ENCODE results near the gene CAMK1D.
"Not testable (repeated sequence)": the region's sequence is repeated elsewhere in the genome, so short reads cannot be mapped to it uniquely, and the experiment has no call there.

The CAMK1D gene

GRCh38 chr10:12699258-12699700 is 349.9 kb downstream of the CAMK1D start:
- DNase-seq (ENCODE audit: low read depth in 2 of 2) = no peak

GRCh38 chr10:12699781-12700556 is 350.6 kb downstream of the CAMK1D start:
- no peak for DNase-seq (ENCODE audit: low read depth in 2 of 2)

GRCh38 chr10:12700557-12700874 is 351.2 kb downstream of the CAMK1D start:
- no peak for DNase-seq (ENCODE audit: low read depth in 2 of 2)

- DNase-seq (ENCODE audit: low read depth in 2 of 2) = no peak
Measured at GRCh38 chr10:12701696-12702095, 352.3 kb downstream of the CAMK1D start.

- DNase-seq (ENCODE audit: low read depth in 2 of 2) = no peak
Measured at GRCh38 chr10:12702215-12702770, 352.9 kb downstream of the CAMK1D start.

- DNase-seq (ENCODE audit: low read depth in 2 of 2) = no peak
Measured at GRCh38 chr10:12703126-12703525, 353.8 kb downstream of the CAMK1D start.

- DNase-seq (ENCODE audit: low read depth in 2 of 2) = no peak
Measured at GRCh38 chr10:12703813-12704212, 354.5 kb downstream of the CAMK1D start.

GRCh38 chr10:12704488-12704887 is 355.1 kb downstream of the CAMK1D start:
- DNase-seq (ENCODE audit: low read depth in 2 of 2) = no peak

- DNase-seq (ENCODE audit: low read depth in 2 of 2) = no peak
Measured at GRCh38 chr10:12705943-12706342, 356.6 kb downstream of the CAMK1D start.

GRCh38 chr10:12707461-12708185 is 358.3 kb downstream of the CAMK1D start:
- peak in 1 of 2 donors; percentile 23 for DNase-seq (ENCODE audit: low read depth in 2 of 2)

GRCh38 chr10:12709000-12709401 is 359.7 kb downstream of the CAMK1D start:
- DNase-seq (ENCODE audit: low read depth in 2 of 2) = no peak

- no peak for DNase-seq (ENCODE audit: low read depth in 2 of 2)
Measured at GRCh38 chr10:12709521-12709963, 360.2 kb downstream of the CAMK1D start.

- DNase-seq (ENCODE audit: low read depth in 2 of 2) = no peak
Measured at GRCh38 chr10:12710157-12710556, 360.8 kb downstream of the CAMK1D start.

- DNase-seq (ENCODE audit: low read depth in 2 of 2) = peak; percentile 76 to 77
Measured at GRCh38 chr10:12710594-12711349, 361.4 kb downstream of the CAMK1D start.

GRCh38 chr10:12711350-12711708 is 362.0 kb downstream of the CAMK1D start:
- no peak for DNase-seq (ENCODE audit: low read depth in 2 of 2)

- DNase-seq (ENCODE audit: low read depth in 2 of 2) = no peak
Measured at GRCh38 chr10:12712293-12712983, 363.1 kb downstream of the CAMK1D start.

- not testable (repeated sequence) for DNase-seq (ENCODE audit: low read depth in 2 of 2)
Measured at GRCh38 chr10:12712984-12713316, 363.6 kb downstream of the CAMK1D start.

- DNase-seq (ENCODE audit: low read depth in 2 of 2) = no peak
Measured at GRCh38 chr10:12716042-12716441, 366.7 kb downstream of the CAMK1D start.

- no peak for DNase-seq (ENCODE audit: low read depth in 2 of 2)
Measured at GRCh38 chr10:12717981-12718707, 368.8 kb downstream of the CAMK1D start.

GRCh38 chr10:12719365-12719764 is 370.0 kb downstream of the CAMK1D start:
- no peak for DNase-seq (ENCODE audit: low read depth in 2 of 2)

All from activated CD4-positive, alpha-beta T cell treated with anti-CD3 and anti-CD28 coated beads for 24 hours (primary cell).